Gastroesophageal sphincter (tissue), 4 donors: ENCODE measurements around the gene KRT40. TPM values are rescaled to one million over a fixed set of nuclear protein-coding genes. Genes with fewer than 3 reads are reported as not detected.

Experiments used
- ATAC-seq: fragments of 150-250 bp; one replicate; pipeline ENCODE4 v1.9.1; 2016; ENCODE audit warnings: mild to moderate bottlenecking, moderate library complexity
- H3K27ac ChIP-seq, 4 donors: fragments of 200-600 bp; sonication (generic) in 3 of 4; 1 replicate in 3 of 4; 2 replicates in 1 of 4; pipeline ENCODE4 v1.5.1; 2016 to 2019
- H3K27me3 ChIP-seq: fragments of 200-600 bp; sonication (generic); one replicate; pipeline ENCODE4 v1.5.1; 2019
- H3K36me3 ChIP-seq, 2 donors: fragments of 200-600 bp; sonication (generic); one replicate each; pipeline ENCODE4 v1.5.1; 2019; ENCODE audit warnings: control low read depth in 1 of 2
- H3K4me1 ChIP-seq, 3 donors: fragments of 200-600 bp; sonication (generic); 1 replicate in 2 of 3; 2 replicates in 1 of 3; pipeline ENCODE4 v1.5.1; 2016 to 2019; ENCODE audit warnings: control low read depth in 2 of 3
- H3K4me3 ChIP-seq, 2 donors: fragments of 200-600 bp; sonication (generic); one replicate each; pipeline ENCODE4 v1.5.1; 2019; ENCODE audit warnings: mild to moderate bottlenecking in 1 of 2, moderate library complexity in 1 of 2
- H3K9me3 ChIP-seq, 3 donors: fragments of 200-600 bp; sonication (generic); one replicate each; pipeline ENCODE4 v1.5.1; 2017 to 2019; ENCODE audit warnings: control low read depth in 2 of 3
- EP300 ChIP-seq: sonication (generic); formaldehyde crosslinking; IDR thresholded peaks from one replicate; pipeline ENCODE4 v1.6.1; 2017; ENCODE audit warnings: antibody characterized with exemption, mild to moderate bottlenecking
- POLR2A ChIP-seq, 2 donors: fragments of 450-650 bp; IDR thresholded peaks; one replicate each; pipeline ENCODE4 v1.6.1; 2017; ENCODE audit warnings: antibody characterized with exemption in 2 of 2, mild to moderate bottlenecking in 2 of 2, moderate library complexity in 1 of 2
- POLR2AphosphoS5 ChIP-seq: sonication (generic); formaldehyde crosslinking; IDR thresholded peaks from one replicate; pipeline ENCODE4 v1.6.1; 2017; ENCODE audit warnings: antibody characterized with exemption
- WGBS, 2 donors: methylation state at CpG; one replicate each; pipeline ENCODE4 v1.1.5; 2018; ENCODE audit warnings: low coverage in 1 of 2; 5-methylcytosine and 5-hydroxymethylcytosine counted together
- total RNA-seq, 4 donors: library from RNA; depleted of rRNA; stranded (reverse); fragments of >200 nt; gene quantifications; one replicate each; pipeline ENCODE4 v1.1.0, GENCODE V29; 2016
- TF ChIP-seq, protein P1 (sequence below), 4 experiments: fragments of 200-600 bp in 2 of 4; fragments of 450-650 bp in 2 of 4; sonication (generic) in 1 of 4; IDR thresholded peaks; one replicate each; pipeline ENCODE4 v1.5.1; 2017 to 2019; ENCODE audit warnings: antibody characterized with exemption in 4 of 4, mild to moderate bottlenecking in 2 of 4, moderate library complexity in 2 of 4

The KRT40 gene
- total RNA-seq, 4 donors from 2014 or later = not detected

GRCh38 chr17:41013181-41013580, 29.1 kb upstream of the KRT40 start:
- Histone ChIP-seq H3K4me3 (no peak overlapping the region), H3K27ac (no peak overlapping the region), H3K4me1 (no peaks in the 10 kb centered on the region), H3K9me3 (no peaks in the 10 kb centered on the region), H3K27me3 (peaks cover 4% of the 10 kb centered on the region), H3K36me3 (no peaks in the 10 kb centered on the region)
- ATAC-seq = no peak
- 76 to 82% methylated on average over 3 of the region's 3 CpGs for WGBS, 2 donors
- TF ChIP-seq EP300 = no peak

- no peak for ATAC-seq
- peaks cover 4% of the 10 kb centered on the region for H3K27me3 ChIP-seq
- H3K4me3 ChIP-seq = no peak overlapping the region
- no peaks in the 10 kb centered on the region for H3K36me3 ChIP-seq
- H3K4me1 ChIP-seq = no peaks in the 10 kb centered on the region
- H3K27ac ChIP-seq = no peak overlapping the region
- 60 to 79% methylated on average over 4 to 6 of the region's 6 CpGs for WGBS, 2 donors
- no peak for TF ChIP-seq EP300
- TF ChIP-seq POLR2AphosphoS5 = no peak
- no peak for TF ChIP-seq POLR2A (IDR thresholded peaks at IDR 0.05)
- TF ChIP-seq, protein P1, sequence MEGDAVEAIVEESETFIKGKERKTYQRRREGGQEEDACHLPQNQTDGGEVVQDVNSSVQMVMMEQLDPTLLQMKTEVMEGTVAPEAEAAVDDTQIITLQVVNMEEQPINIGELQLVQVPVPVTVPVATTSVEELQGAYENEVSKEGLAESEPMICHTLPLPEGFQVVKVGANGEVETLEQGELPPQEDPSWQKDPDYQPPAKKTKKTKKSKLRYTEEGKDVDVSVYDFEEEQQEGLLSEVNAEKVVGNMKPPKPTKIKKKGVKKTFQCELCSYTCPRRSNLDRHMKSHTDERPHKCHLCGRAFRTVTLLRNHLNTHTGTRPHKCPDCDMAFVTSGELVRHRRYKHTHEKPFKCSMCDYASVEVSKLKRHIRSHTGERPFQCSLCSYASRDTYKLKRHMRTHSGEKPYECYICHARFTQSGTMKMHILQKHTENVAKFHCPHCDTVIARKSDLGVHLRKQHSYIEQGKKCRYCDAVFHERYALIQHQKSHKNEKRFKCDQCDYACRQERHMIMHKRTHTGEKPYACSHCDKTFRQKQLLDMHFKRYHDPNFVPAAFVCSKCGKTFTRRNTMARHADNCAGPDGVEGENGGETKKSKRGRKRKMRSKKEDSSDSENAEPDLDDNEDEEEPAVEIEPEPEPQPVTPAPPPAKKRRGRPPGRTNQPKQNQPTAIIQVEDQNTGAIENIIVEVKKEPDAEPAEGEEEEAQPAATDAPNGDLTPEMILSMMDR (IDR thresholded peaks at IDR 0.05) = no peak
- no peaks in the 10 kb centered on the region for H3K9me3 ChIP-seq
These were observed 28.4 kb upstream of the KRT40 start for GRCh38 chr17:41012326-41013120.

DNA sequence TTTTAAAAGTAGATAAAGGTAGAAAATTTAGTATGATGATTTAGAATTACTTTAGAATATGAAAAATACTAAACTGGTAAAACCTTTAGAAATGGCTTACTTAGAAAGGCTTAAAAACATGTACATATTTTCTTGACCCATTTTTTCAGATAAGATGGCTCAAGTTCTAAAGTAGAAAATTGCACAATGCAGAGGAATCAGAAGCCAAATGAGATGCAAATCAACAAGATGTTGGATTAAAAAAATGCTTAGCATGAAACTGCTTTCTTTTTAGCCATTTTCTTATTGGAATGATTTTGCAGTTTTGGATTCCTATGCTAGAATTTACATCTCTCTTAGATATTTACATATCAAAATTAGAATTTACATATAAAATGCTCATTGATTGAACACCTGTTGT, 26.3 kb upstream of the KRT40 start:
- H3K27me3 ChIP-seq = no peaks in the 10 kb centered on the region
- H3K9me3 ChIP-seq = no peaks in the 10 kb centered on the region
- TF ChIP-seq EP300 (no peak), POLR2AphosphoS5 (no peak), POLR2A (IDR thresholded peaks at IDR 0.05) (no peak)
- TF ChIP-seq, protein P1 (IDR thresholded peaks at IDR 0.05) = no peak
- no peak overlapping the region for H3K4me3 ChIP-seq
- ATAC-seq = no peak
- H3K4me1 ChIP-seq = no peaks in the 10 kb centered on the region
- no peak overlapping the region for H3K27ac ChIP-seq
- no peaks in the 10 kb centered on the region for H3K36me3 ChIP-seq

- H3K4me3 ChIP-seq = no peak overlapping the region
- H3K27me3 ChIP-seq = no peaks in the 10 kb centered on the region
- no peaks in the 10 kb centered on the region for H3K4me1 ChIP-seq
- no peaks in the 10 kb centered on the region for H3K9me3 ChIP-seq
- no peak overlapping the region for H3K27ac ChIP-seq
- no peak for ATAC-seq
- 70% methylated on average over 1 of the region's 1 CpG; no CpG with 5 or more reads in 1 of the 2 donors for WGBS, 2 donors
- H3K36me3 ChIP-seq = no peaks in the 10 kb centered on the region
- TF ChIP-seq EP300 (no peak), POLR2A (IDR thresholded peaks at IDR 0.05) (no peak), POLR2AphosphoS5 (no peak)
- TF ChIP-seq, protein P1 (IDR thresholded peaks at IDR 0.05) = no peak
These were observed 25.8 kb upstream of the KRT40 start for GRCh38 chr17:41009936-41010335.

DNA sequence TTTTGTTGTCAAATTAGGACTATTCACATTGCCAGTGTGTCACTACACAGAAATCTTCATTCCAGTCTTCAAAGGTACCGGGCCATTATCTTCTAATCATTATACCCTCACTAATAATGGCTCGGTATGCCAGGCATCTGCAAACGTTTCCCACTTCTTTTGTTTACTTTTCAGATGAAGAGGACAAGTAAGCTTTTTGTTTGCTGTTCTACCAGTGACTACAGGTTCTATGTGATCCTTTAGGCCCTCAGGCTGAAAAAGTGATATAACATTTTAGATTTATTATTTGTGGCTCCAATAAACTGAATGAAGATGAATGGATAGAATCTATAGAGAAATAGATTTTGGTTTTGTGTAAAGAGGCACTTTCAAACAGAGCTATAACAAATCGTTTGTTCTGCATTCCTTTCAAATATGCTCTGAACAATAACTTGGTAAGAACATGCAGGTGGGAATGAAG, 25.2 kb upstream of the KRT40 start:
- no peak overlapping the region for H3K27ac ChIP-seq
- H3K9me3 ChIP-seq = no peaks in the 10 kb centered on the region
- no peak overlapping the region for H3K4me3 ChIP-seq
- no peaks in the 10 kb centered on the region for H3K36me3 ChIP-seq
- 36 to 50% methylated on average over 3 to 4 of the region's 4 CpGs for WGBS, 2 donors
- TF ChIP-seq, protein P1 (IDR thresholded peaks at IDR 0.05) = no peak
- TF ChIP-seq POLR2AphosphoS5 = no peak
- TF ChIP-seq EP300 = no peak
- TF ChIP-seq POLR2A (IDR thresholded peaks at IDR 0.05) = no peak
- H3K4me1 ChIP-seq = no peaks in the 10 kb centered on the region
- ATAC-seq = no peak
- H3K27me3 ChIP-seq = no peaks in the 10 kb centered on the region
